ENCODE results near the gene TANGO6.

The TANGO6 gene

GRCh38 chr16:69110406-69110805 lies 267.1 kb downstream of the TANGO6 start:
- Histone ChIP-seq H3K9me2 (replicated peaks; ENCODE audit: control insufficient read depth, low read length) (no peaks in the 10 kb centered on the region), H4K20me1 (ENCODE audit: control insufficient read depth, insufficient read depth, low read depth, low read length) (peaks cover 7% of the 10 kb centered on the region; the same call in 1 of the 2 replicates), H3K4me1 (ENCODE audit: control insufficient read depth, low read length) (peaks cover 27% of the 10 kb centered on the region), H3K9me3 (ENCODE audit: control insufficient read depth, insufficient read depth, low read length) (no peaks in the 10 kb centered on the region), H3F3A (ENCODE audit: control insufficient read depth, insufficient read depth) (no peaks in the 10 kb centered on the region), H3K4me2 (ENCODE audit: low read length) (no peak overlapping the region), H3K36me3 (ENCODE audit: control insufficient read depth, low read length) (peaks cover 7% of the 10 kb centered on the region), H3K27me3 (ENCODE audit: control insufficient read depth, low read length) (peaks cover 21% of the 10 kb centered on the region), H3K79me2 (ENCODE audit: control insufficient read depth, low read length) (no peaks in the 10 kb centered on the region), H3K4me3 (ENCODE audit: low read length) (no peak overlapping the region), H3K27ac (ENCODE audit: low read depth, low read length) (no peak overlapping the region)
- TF ChIP-seq, protein P1, sequence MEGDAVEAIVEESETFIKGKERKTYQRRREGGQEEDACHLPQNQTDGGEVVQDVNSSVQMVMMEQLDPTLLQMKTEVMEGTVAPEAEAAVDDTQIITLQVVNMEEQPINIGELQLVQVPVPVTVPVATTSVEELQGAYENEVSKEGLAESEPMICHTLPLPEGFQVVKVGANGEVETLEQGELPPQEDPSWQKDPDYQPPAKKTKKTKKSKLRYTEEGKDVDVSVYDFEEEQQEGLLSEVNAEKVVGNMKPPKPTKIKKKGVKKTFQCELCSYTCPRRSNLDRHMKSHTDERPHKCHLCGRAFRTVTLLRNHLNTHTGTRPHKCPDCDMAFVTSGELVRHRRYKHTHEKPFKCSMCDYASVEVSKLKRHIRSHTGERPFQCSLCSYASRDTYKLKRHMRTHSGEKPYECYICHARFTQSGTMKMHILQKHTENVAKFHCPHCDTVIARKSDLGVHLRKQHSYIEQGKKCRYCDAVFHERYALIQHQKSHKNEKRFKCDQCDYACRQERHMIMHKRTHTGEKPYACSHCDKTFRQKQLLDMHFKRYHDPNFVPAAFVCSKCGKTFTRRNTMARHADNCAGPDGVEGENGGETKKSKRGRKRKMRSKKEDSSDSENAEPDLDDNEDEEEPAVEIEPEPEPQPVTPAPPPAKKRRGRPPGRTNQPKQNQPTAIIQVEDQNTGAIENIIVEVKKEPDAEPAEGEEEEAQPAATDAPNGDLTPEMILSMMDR (IDR thresholded peaks at IDR 0.05; ENCODE audit: low read depth, low read length, poor library complexity, severe bottlenecking): no peak
- TF ChIP-seq EZH2phosphoT487 (IDR thresholded peaks at IDR 0.05; ENCODE audit: borderline replicate concordance, low read length): no peak

GRCh38 chr16:69111216-69111875 lies 268.0 kb downstream of the TANGO6 start:
- Histone ChIP-seq H3K79me2 (ENCODE audit: control insufficient read depth, low read length) (no peaks in the 10 kb centered on the region), H3K4me3 (ENCODE audit: low read length) (no peak overlapping the region), H3K27me3 (ENCODE audit: control insufficient read depth, low read length) (peaks cover 14% of the 10 kb centered on the region), H3K4me2 (ENCODE audit: low read length) (no peak overlapping the region), H4K20me1 (ENCODE audit: control insufficient read depth, insufficient read depth, low read depth, low read length) (peaks cover 7% of the 10 kb centered on the region; the same call in 1 of the 2 replicates), H3K9me3 (ENCODE audit: control insufficient read depth, insufficient read depth, low read length) (no peaks in the 10 kb centered on the region), H3K4me1 (ENCODE audit: control insufficient read depth, low read length) (peaks cover 21% of the 10 kb centered on the region), H3K27ac (ENCODE audit: low read depth, low read length) (no peak overlapping the region), H3F3A (ENCODE audit: control insufficient read depth, insufficient read depth) (no peaks in the 10 kb centered on the region), H3K9me2 (replicated peaks; ENCODE audit: control insufficient read depth, low read length) (no peaks in the 10 kb centered on the region), H3K36me3 (ENCODE audit: control insufficient read depth, low read length) (peaks cover 12% of the 10 kb centered on the region)
- TF ChIP-seq EZH2phosphoT487 (IDR thresholded peaks at IDR 0.05; ENCODE audit: borderline replicate concordance, low read length): no peak
- TF ChIP-seq, protein P1 (IDR thresholded peaks at IDR 0.05; ENCODE audit: low read depth, low read length, poor library complexity, severe bottlenecking): no peak

GRCh38 chr16:69111876-69112230 lies 268.5 kb downstream of the TANGO6 start:
- Histone ChIP-seq H3K9me2 (replicated peaks; ENCODE audit: control insufficient read depth, low read length) (no peaks in the 10 kb centered on the region), H3K27me3 (ENCODE audit: control insufficient read depth, low read length) (peaks cover 9% of the 10 kb centered on the region), H3K4me2 (ENCODE audit: low read length) (no peak overlapping the region), H3K4me3 (ENCODE audit: low read length) (no peak overlapping the region), H4K20me1 (ENCODE audit: control insufficient read depth, insufficient read depth, low read depth, low read length) (peaks cover 11% of the 10 kb centered on the region; the same call in 1 of the 2 replicates), H3K79me2 (ENCODE audit: control insufficient read depth, low read length) (peaks cover 3% of the 10 kb centered on the region; the same call in 1 of the 2 replicates), H3K9me3 (ENCODE audit: control insufficient read depth, insufficient read depth, low read length) (no peaks in the 10 kb centered on the region), H3F3A (ENCODE audit: control insufficient read depth, insufficient read depth) (no peaks in the 10 kb centered on the region), H3K27ac (ENCODE audit: low read depth, low read length) (no peak overlapping the region), H3K36me3 (ENCODE audit: control insufficient read depth, low read length) (peaks cover 17% of the 10 kb centered on the region), H3K4me1 (ENCODE audit: control insufficient read depth, low read length) (peaks cover 15% of the 10 kb centered on the region)
- TF ChIP-seq, protein P1 (IDR thresholded peaks at IDR 0.05; ENCODE audit: low read depth, low read length, poor library complexity, severe bottlenecking): no peak
- no peak for TF ChIP-seq EZH2phosphoT487 (IDR thresholded peaks at IDR 0.05; ENCODE audit: borderline replicate concordance, low read length)

All from DOHH2 (cell line).